ENCODE measurements around the gene CATSPER3. TPM values are rescaled to one million over a fixed set of nuclear protein-coding genes. Genes with fewer than 3 reads are reported as not detected.

CATSPER3 gene
- total RNA-seq, 1 experiment from 2014 or later: 0.40 TPM

DNA sequence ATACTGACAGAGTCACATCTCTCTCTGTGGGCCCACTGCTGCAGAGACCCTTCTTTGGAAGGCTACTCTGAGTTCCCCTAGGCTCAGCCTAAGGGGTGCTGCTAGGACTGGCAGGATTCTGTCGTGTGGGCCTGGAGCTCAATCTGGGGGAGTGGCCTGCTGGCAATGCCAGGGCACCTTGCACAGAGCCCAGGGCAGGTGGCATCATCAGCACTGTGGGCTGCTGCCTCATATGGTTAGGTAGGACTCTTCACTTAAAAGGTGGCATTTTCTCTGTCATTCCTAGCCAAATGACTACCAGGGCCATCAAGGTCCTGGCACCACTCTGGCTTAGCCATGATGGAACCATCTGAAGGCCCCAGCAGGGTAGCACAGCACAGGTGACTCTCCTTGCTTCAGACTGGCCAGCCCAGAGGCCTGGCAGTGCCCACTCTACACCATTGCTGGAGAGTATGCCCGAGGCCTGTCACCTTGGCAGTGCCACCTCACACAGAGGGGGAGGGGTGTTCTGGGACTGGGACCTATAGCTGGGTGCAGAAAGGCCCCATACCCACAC, 44.4 kb downstream of the CATSPER3 start:
- Histone ChIP-seq H3K4me1 (ENCODE audit: insufficient read depth, low read length) (no peaks in the 10 kb centered on the region), H3K9me2 (replicated peaks; ENCODE audit: low read length) (no peaks in the 10 kb centered on the region), H3K79me2 (ENCODE audit: low read length) (no peaks in the 10 kb centered on the region), H3K27me3 (ENCODE audit: low read length) (no peaks in the 10 kb centered on the region), H3K9ac (ENCODE audit: low read length) (no peak overlapping the region), H2AFZ (ENCODE audit: low read length) (no peak overlapping the region), H3F3A (ENCODE audit: low read length, unreplicated experiment) (no peaks in the 10 kb centered on the region), H3K9me3 (ENCODE audit: low read length) (no peaks in the 10 kb centered on the region), H4K20me1 (ENCODE audit: low read length) (no peaks in the 10 kb centered on the region), H3K27ac (ENCODE audit: low read length) (no peak overlapping the region), H3K4me3 (ENCODE audit: low read length) (no peak overlapping the region), H3K36me3 (ENCODE audit: low read depth, low read length) (no peaks in the 10 kb centered on the region), H3K4me2 (ENCODE audit: low read length) (no peak overlapping the region)
- BruUV-seq (replicated peaks): no TSS peak
- TF ChIP-seq EZH2phosphoT487 (IDR thresholded peaks at IDR 0.05; ENCODE audit: borderline replicate concordance, low read length): no peak
- ATAC-seq: no peak
- intact Hi-C loops (cut with micrococcal nuclease): no loop called here
- POLR2A ChIA-PET (ENCODE audit: unreplicated experiment): no interaction called here
- CTCF ChIA-PET: no interaction called here
- DNase-seq: no peak

GRCh38 chr5:135012951-135013391, 45.3 kb downstream of the CATSPER3 start:
- Histone ChIP-seq H3K4me1 (ENCODE audit: insufficient read depth, low read length) (no peaks in the 10 kb centered on the region), H3K9me3 (ENCODE audit: low read length) (no peaks in the 10 kb centered on the region), H3K27ac (ENCODE audit: low read length) (no peak overlapping the region), H3K79me2 (ENCODE audit: low read length) (no peaks in the 10 kb centered on the region), H3K4me2 (ENCODE audit: low read length) (no peak overlapping the region), H3K9ac (ENCODE audit: low read length) (no peak overlapping the region), H3K27me3 (ENCODE audit: low read length) (no peaks in the 10 kb centered on the region), H3K36me3 (ENCODE audit: low read depth, low read length) (no peaks in the 10 kb centered on the region), H3F3A (ENCODE audit: low read length, unreplicated experiment) (no peaks in the 10 kb centered on the region), H3K4me3 (ENCODE audit: low read length) (no peak overlapping the region), H3K9me2 (replicated peaks; ENCODE audit: low read length) (no peaks in the 10 kb centered on the region), H2AFZ (ENCODE audit: low read length) (no peak overlapping the region), H4K20me1 (ENCODE audit: low read length) (no peaks in the 10 kb centered on the region)
- DNase-seq (no peak), ATAC-seq (no peak)
- POLR2A ChIA-PET (ENCODE audit: unreplicated experiment): no interaction called here
- intact Hi-C loops (cut with micrococcal nuclease): no loop called here
- CTCF ChIA-PET: no interaction called here
- no peak for TF ChIP-seq EZH2phosphoT487 (IDR thresholded peaks at IDR 0.05; ENCODE audit: borderline replicate concordance, low read length)
- TF ChIP-seq EZH2 (IDR thresholded peaks at IDR 0.05; ENCODE audit: low read length, unreplicated experiment): no peak
- no peak for TF ChIP-seq CTCF (conservative IDR thresholded peaks at IDR 0.05; ENCODE audit: low read depth, low read length)
- no TSS peak for BruUV-seq (replicated peaks)

- POLR2A ChIA-PET (ENCODE audit: unreplicated experiment): no interaction called here
- Histone ChIP-seq H3K4me2 (ENCODE audit: low read length) (no peak overlapping the region), H3K27me3 (ENCODE audit: low read length) (no peaks in the 10 kb centered on the region), H3K9me3 (ENCODE audit: low read length) (no peaks in the 10 kb centered on the region), H3K79me2 (ENCODE audit: low read length) (no peaks in the 10 kb centered on the region), H3F3A (ENCODE audit: low read length, unreplicated experiment) (no peaks in the 10 kb centered on the region), H3K4me3 (ENCODE audit: low read length) (no peak overlapping the region), H3K9me2 (replicated peaks; ENCODE audit: low read length) (no peaks in the 10 kb centered on the region), H2AFZ (ENCODE audit: low read length) (no peak overlapping the region), H3K36me3 (ENCODE audit: low read depth, low read length) (no peaks in the 10 kb centered on the region), H4K20me1 (ENCODE audit: low read length) (no peaks in the 10 kb centered on the region), H3K9ac (ENCODE audit: low read length) (no peak overlapping the region), H3K4me1 (ENCODE audit: insufficient read depth, low read length) (no peaks in the 10 kb centered on the region), H3K27ac (ENCODE audit: low read length) (no peak overlapping the region)
- no TSS peak for BruUV-seq (replicated peaks)
- intact Hi-C loops (cut with micrococcal nuclease): no loop called here
- DNase-seq (no peak), ATAC-seq (no peak)
- CTCF ChIA-PET: no interaction called here
- TF ChIP-seq EZH2phosphoT487 (IDR thresholded peaks at IDR 0.05; ENCODE audit: borderline replicate concordance, low read length) (no peak), EZH2 (IDR thresholded peaks at IDR 0.05; ENCODE audit: low read length, unreplicated experiment) (no peak), CTCF (conservative IDR thresholded peaks at IDR 0.05; ENCODE audit: low read depth, low read length) (no peak)
Measured at GRCh38 chr5:135013445-135013844, 45.7 kb downstream of the CATSPER3 start.

All from PC-3 (cell line).